Suppressor macrophage treated with lipopolysaccharide for 1 hour (primary cell): ENCODE data around the gene ITGA5.

Experiments used
- DNase-seq, 3 donors: peaks; one replicate each; pipeline ENCODE4 v3.0.0-alpha.2; 2020 to 2022

Gene ITGA5

DNA sequence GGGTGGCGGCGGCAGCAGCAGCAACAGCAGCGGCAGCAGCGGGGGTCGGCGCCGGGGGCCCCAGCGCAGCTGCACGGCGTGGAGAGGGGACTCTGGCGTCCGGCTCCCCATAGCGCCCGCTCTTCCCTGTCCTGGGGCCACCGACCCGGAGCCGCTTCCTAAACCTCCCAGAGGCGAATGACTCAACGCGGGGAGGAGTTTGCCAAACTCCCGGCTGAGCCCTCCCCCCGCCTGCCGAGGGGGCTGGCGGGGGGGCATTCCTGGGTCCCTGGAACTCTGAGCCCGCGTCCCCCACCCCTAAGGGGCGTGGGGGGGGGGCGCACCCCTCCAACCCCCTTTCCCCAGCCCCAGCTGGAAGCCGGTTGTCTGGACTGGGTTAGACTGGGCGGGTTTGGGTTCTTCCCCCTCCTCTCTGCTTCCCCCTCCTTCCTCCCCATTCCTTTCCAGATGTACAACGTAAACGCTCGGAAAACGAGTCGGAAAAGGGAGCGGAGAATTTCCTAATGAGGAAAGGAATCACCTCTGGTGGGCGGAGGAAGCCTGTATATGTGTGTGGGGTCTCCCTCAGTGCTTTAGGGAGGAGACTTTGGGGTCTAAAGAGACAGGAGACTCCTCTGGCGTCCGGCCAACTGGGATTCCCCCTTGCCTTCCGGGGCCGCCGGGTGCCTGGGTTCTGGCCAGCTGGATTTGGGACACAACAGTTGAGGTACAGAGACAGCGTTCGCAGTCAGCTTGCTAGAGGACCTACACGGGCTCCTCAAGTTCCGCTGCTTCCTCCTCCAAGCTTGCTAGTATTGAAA is at the start of gene ITGA5:
TSS of gene ITGA5 (minus strand) at position 179 of the 800 bp plus-strand sequence. CDS start at position 111, 68 bp downstream.
- peak; percentile 77 to 90 (median 88) for DNase-seq

DNA sequence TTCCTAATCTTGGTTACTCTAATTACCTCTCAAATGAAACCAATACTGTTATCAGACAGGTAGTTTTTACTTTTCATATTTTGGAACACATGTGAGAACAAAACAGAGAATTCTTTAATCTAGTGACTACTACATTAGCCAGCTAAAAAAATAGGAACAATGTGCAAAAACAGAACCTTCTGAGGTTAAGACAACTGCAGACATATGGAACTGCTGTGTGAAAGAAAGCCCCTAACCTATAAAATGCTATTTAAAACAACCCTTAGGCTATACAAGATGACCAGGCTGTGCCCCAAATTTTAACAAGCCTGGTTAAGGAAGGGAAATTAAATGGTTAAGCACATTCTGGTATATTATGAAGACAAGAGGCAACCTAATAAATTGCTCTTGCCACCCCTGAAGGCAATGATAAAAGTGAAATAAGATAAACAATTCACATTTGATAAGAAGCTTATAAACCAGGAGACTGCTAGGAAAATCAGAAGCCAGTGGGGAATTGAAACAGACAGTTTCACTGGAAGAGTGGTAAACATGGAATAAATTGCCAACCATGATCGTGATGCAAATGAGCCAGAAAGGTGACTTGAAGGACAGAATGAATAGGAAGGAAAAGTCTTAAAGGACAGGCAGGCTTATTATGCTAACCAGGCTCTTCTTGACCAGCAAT is 46.9 kb upstream of the ITGA5 start:
- DNase-seq: no peak

DNA sequence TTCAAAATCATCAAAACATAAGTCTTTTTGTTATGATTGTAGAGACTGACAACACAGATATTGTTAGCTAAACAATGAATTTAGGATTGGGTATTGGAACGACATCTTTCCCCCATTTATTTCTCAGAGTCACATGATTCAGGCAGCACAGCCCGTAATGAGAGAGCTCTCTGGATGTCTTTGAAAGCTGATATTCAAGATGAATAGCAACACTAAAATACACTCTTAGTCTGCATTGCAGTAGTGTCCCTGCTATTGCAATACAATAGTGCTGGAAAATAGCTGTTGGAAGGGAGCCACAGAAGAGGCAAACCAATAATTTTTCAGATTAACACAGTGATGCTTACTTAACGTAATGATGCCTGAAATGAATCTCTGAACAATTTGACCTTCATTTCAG is 44.4 kb upstream of the ITGA5 start:
- no peak for DNase-seq

DNA sequence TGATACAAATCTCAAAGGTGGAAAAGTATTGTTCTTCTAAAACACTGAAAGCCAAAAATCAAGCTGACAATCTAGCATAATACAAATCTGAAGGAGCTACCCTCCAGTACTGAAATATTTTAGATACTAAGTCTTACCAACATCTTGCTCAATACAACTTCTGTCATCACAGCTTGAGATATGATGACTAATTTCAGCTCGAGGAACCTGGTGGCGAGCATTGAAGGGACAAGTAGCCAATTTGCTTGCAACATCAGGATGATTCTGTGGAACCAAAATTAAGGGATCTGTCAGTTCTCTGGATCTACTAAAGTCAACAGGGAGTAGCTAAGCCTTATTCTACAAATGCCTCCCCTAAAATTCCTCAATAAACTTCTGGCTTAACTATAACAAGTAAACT is 44.0 kb upstream of the ITGA5 start:
- peak; percentile 87 to 96 (median 95) for DNase-seq

DNA sequence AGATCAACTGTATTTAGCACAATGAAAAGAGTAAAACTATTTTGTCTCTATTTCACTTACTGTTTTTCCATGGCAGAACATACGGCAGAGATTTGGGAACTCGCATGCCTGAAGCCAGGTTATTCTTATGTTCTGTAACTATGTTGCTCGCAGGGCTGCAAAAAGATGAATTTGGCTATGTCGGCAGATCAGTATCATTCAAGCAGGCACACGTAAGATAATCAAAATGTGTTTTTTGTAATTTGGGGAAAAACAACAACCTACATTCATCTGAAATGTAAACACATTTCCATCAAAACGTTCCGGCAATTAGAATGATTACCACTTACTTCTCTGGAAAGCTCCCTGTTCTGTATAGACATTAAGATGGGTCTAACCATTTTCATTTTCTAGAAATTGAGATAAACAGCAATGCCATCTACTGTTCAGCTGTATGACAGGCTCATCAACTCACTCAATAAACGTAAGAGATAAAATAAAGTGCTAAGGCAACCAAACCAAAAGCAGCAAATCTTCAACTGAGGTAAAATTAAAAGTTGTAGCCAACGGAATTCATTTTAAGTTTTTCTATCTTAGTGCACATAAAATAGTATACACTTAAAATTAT is 41.4 kb upstream of the ITGA5 start:
- DNase-seq: no peak

DNA sequence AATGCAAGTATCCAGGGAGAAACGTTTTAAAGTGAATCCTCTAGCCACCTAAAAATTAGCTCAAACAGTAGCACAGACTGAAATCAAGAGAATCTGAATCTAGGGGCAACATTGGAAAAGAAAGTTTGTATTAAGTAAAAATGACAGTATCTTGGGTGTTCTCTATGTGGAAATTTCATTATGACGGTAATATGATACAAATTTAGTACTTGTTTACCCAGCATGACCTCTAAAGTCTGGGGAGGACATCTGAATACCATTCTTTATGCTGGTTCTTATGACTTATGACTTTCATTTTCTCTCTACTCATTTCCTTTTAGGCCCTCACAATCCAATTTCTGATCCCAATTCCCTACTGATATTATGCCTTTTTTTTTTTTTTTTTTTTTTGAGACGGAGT is 40.3 kb upstream of the ITGA5 start:
- no peak for DNase-seq

DNA sequence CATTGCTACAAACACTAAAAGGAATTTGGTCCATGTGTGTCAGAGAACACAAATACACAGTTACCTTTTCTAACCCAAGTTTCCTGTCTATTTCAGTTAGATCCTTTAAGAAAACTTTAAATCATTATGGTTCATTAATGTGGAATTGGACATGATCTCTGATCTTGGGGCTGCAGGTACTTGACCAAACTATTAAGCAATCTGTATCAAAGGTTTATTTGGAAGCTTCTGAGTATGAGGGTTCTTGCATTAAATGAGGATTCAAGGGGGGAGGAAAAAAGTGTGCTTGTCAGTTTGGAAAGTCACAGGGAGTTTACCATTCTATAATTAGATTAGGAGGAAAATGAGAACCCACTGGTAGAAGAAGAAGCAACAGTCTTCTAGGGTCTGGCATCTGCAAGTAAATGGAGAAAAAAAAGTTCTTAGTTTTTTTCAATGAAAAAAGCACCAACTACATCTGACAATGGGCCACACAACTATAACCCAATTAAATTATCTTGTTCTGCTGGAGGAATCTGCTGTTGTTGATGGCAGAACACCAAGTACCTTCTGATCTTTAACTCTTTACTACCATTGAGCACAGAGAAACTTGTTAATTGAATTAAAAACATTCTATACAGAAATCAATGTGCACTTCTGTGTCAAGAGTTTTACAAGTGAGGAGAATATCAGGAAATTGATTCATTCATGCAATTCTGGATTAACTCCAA is 36.8 kb upstream of the ITGA5 start:
- DNase-seq: no peak

DNA sequence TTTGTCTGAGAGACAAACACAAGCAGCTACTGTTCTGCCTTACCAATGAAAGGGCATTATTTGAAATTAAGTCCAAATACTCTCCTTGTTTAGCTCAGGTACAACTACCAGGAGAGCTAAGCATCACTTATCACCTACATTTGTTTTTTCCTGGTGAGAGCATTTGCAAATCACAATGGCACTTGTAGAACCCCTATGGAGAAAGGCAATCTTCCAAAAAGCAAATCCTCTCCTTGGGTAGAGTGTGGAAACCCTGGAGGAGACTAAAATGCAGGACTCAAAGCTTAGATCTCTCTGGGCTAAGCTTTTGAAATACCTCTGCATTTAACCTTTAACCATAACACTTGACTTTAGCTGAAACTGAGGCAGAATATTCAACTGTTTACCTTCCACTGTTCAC is 33.6 kb upstream of the ITGA5 start:
- no peak for DNase-seq

DNA sequence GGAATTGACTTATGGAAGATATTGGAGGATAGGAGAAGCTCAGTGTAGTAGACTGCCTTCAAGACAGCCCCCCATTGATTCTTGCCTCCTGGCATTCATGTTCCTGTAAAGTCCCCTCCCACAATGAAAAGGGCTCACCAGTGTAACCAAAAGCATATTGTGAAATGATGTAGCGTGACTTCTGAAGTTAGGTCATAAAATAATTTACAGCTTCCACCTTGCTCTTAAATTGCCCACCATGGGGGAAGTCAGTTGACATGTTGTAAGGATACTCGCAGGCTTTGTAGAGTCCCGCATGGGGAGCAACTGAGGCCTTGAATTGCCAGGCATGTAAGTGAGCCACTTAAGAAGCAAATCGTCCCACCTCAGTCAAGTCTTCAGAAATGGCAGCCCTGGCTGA is 29.3 kb upstream of the ITGA5 start:
- DNase-seq: peak; percentile 59 to 81 (median 71)

DNA sequence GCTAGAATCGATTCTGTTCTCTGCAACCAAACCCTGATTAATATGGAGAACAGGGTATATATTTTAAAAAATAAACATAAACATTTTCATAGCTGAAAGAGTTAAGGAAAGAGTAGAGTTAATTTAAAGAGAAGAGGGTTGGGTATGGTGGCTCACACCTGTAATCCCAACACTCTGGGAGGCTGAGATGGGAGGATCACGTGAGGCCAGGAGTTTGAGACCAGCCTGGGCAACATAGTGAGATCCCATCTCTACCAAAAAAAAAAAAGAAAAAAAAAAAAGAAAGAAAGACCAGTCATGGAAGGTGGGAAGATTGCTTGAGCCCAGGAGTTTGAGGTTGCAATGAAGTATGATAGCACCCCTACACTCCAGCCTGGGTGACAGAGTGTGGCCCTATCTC is 28.9 kb upstream of the ITGA5 start:
- no peak for DNase-seq

DNA sequence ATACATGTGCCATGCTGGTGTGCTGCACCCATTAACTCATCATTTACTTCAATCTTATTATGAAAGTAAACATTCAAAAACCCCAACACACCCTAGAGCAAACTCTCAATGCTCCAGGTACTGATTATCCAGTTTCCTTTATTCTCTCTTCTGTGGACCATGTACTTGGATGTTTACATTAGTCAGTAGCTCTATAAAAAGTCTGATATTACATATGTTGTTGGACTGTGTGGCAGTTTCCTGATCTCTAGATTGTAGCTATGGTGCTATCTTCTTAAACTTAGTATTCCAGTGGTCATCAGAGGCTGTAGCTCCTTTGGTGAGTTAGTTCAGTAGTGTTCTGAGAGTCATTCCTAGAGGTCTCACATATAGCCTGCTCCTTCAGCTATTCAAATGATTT is 25.1 kb upstream of the ITGA5 start:
- no peak for DNase-seq

DNA sequence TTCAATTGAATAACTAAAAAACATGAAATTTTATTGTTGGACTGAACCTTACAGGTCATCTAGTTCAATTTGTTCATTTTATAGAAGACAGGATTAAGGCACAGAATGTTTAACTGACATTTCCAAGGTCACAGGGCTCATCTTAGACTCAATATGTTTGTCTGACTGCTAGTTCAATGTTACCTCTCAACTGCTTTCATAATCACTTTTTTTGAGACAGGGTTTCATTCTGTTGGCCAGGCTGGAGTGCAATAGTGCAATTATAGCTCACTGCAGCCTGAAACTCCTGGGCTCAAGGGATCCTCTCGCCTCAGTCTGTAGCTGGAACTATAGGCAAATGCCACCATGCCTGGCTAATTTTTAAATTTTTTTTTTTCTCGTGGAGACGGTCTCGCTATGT is 24.4 kb upstream of the ITGA5 start:
- DNase-seq: no peak

DNA sequence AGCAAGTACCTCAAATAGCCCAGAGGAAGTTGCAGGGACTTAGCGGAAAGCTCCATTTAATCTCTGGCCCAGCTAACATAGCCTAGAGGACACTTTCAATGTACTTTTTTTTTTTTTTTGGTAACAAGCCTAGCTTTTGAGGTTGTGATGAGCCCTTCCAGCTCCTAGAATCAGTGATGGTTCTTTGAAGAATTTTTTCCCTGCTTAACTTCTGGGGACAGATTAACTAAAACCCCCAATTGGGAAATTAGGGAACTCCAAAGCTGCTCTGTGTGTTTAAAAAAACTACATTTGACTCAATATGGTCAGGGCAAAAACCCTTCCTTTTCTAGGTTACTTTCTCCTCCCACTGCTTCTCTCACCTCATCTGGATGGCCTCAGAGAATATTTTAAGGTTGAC is 23.9 kb upstream of the ITGA5 start:
- peak; percentile 66 to 89 (median 81) for DNase-seq

DNA sequence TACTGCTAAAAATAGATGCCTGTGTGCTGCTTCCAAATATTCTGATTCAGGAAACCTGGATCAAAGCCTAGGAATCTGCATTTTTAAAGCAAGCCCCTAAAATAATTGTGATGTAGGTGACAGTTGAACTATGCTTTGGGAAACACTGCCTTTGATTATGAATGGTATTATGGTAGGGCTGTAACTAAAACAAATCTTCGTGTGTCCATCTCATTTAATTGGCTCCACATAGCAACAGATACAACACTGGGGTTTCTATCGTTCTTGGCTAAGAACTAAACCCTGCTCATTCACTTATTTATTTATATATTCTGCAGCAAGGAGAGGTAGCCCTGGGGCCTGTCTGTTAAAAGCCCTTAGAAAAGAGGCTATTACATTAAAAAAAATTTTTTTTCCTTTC is 23.0 kb upstream of the ITGA5 start:
- no peak for DNase-seq

DNA sequence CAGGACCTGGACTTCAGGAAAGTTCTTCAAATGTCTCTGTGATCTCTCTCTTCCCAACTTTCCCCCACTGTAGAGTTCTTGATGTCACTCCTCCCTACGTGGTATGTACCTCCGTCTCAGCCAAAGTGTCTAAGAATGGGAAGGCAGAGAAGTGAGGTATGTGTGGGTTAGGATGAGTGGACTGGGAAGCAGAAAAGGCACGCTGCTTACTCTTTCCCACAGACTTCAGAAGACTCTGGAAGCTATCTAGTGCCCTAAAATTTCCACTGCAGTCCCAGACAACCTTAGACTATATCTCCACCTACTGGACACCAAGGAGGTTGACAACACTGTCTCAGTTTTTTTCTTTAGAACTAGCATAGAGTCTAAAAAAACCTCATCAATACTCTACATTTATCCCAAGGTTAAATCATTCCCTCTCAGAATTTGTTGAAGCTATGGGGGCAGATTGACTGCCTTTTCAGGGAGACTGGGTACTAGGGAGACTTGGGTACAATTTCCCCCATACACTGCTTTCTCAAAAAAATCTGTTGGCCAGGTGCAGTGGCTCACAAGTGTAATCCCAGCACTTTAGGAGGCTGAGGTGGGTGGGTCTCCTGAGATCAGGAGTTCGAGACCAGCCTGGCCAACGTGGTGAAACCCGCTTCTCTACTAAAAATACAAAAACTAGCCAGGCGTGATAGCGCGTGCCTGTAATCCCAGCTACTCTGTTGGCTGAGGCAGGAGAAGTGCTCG is 20.6 kb upstream of the ITGA5 start:
- DNase-seq: peak; percentile 64 to 87 (median 86)

DNA sequence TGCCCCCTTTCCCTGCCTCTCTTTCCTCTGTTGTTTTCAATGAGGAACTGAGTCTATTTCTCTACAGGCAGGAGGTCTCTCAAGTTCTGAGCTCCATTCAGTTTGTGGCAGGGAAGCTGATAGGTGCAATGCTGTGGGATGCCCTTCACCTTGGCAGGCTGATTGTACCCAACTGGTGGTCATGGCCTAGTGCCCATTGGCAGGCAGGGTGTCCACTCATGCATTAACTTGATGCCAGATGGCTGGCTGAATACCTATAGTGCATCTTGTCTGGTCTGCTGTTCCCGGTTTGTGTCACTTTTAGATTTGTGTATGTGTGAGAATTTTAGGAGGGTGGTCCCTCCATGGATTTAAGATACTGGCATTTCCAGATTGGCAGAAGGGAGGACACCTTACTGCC is 20.0 kb upstream of the ITGA5 start:
- DNase-seq: no peak

DNA sequence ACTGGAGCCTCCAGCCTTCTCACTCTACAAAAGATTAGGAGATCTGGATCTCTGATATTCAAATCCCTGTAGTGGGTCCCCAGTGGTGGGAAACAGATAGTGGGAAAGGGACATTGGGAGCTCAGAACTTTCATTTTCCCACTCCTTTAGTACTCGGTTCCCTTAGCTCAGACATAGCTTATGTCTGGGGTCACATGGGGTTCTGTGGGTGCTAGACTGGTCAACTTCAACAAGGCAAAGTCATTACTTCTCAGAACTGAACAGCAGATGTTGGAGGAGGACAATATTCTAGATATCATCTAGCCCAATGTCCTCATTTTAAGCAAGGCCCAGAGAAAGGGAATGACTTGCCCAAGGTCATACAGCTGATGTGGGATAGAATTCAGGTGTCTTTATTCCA is 19.5 kb upstream of the ITGA5 start:
- DNase-seq: peak in 2 of 3 donors; percentile 40 to 42

DNA sequence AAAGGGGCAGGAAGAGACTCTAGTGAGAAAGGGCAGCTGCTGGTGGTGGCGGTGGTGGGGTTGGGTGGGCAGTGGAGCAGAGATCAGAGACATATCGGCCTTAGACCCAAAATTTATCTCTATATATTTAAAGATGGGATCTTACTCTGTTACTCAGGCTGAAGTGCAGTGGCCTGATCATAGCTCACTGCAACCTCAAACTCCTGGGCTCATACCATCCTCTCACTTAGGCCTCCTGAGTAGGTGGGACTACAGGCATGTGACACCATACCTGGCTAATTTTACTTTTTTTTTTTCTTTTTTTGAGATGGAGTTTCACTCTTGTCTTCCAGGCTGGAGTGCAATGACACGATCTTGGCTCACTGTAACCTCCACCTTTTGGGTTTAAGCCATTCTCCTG is 18.6 kb upstream of the ITGA5 start:
- no peak for DNase-seq

DNA sequence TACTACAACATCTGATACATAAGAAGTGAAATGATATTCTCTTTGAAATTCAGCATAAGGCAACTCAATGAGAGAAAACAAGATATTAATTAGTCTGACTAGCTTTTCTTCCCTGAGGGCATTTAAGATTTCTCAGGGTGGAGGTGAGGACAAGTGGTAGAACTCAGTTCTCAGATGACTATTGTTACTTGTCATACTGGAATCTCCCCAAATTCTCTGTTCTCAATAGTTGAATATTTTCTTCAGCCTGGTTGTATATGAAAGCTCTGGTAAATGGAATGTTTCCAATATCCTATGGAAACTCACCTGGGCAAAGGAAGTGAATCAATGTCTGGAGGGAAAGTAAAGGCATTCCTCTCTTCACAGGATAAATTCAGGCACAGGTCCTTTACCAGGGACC is 18.2 kb upstream of the ITGA5 start:
- peak in 1 of 3 donors; percentile 51 for DNase-seq

DNA sequence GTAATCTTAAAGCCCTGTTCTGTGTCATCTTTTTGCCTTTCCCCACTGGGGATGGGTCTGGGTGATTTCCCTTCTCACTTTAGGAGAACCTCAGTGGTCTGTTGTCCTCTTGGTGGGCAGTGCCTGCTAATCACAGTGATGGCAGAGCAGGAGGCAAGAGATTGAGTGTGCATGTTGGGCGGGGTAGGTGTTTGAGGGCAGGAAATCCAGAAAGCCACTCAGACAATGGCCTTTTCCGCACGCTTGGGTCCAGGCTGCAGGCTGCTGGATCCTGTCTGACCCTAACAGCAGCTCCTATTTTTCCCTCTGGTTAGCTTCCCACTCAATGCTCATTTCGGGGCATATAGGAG is 13.7 kb upstream of the ITGA5 start:
- DNase-seq: no peak

DNA sequence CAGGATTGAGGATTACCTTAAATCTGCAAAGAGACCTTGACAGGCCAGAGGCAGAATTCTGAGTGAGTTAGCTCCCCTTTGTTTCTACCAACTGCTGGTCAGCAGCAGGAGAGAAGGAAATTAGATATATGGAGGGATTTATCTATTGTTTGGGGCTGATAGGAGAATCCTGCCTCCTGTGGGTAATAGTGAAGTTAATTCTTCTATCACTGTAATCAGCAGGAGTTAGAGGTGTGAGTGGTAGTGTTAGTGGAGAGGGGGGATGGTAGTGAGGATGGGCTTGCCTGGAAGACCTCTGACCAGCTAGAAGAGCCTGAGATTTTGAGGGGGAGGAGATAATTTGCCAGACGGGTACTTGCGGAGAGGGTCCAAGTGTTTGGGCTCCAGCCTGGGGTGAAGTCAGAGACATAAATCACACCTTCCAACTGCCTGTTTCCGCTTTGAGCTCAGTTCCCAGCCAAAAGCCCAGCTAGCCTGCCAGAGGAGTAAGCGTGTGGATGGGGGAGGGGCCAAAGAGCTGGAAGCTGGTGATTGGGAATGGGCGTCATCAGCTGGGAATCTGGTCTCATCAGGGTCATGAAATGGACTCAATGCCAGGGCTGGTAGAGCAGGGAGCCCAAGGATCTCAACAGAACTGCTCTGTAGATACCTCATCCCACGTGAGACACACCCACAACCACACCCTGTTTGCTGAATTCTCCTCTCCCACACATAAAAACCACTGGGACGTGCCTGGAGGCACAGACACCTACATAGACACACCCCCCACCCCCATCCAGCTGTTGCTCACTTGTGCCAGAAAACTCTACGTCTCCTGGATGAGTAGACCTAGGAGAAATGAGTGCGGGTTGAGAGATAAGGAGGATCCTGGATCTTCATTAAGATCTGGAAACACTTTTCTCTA is 13.1 kb upstream of the ITGA5 start:
- peak in 2 of 3 donors; percentile 32 to 57 for DNase-seq
